K562 (cell line): ENCODE measurements around the gene GTPBP1. TPM values are rescaled to one million over a fixed set of nuclear protein-coding genes. Genes with fewer than 3 reads are reported as not detected.

Source experiments
- ELF4 ChIP-seq: fragments of 450-650 bp; formaldehyde crosslinking; IDR thresholded peaks from 2 replicates; pipeline ENCODE4 v1.4.0; 2022; ENCODE audit warnings: missing genetic modification characterization
- MAFK ChIP-seq: IDR thresholded peaks from 2 replicates; pipeline ENCODE4 v1.6.1; 2011; ENCODE audit warnings: low read length, improper control_type of control experiment
- MIER1 ChIP-seq: fragments of 450-650 bp; IDR thresholded peaks from 2 replicates; pipeline ENCODE4 v1.6.1; 2016; ENCODE audit warnings: antibody characterized with exemption, mild to moderate bottlenecking, low read depth
- NR1H2 ChIP-seq: sonication (generic); formaldehyde crosslinking; IDR thresholded peaks from 2 replicates; pipeline ENCODE4 v1.4.0; 2020; ENCODE audit warnings: mild to moderate bottlenecking, missing genetic modification reagents
- NR2C2 ChIP-seq, 2 experiments: fragments of 200-800 bp in 1 of 2; sonication (Bioruptor generic) in 1 of 2; sonication (generic) in 1 of 2; formaldehyde crosslinking in 1 of 2; IDR thresholded peaks; 2 replicates each; pipeline versions ENCODE4 v1.6.1 to v1.8.0; 2016 to 2022; ENCODE audit warnings: mild to moderate bottlenecking in 1 of 2, missing compliant biosample characterization in 1 of 2, missing genetic modification characterization in 1 of 2, missing genetic modification reagents in 1 of 2
- PTTG1 ChIP-seq: fragments of 450-650 bp; IDR thresholded peaks from 2 replicates; pipeline ENCODE4 v1.6.1; 2016; ENCODE audit warnings: low read depth, mild to moderate bottlenecking, missing genetic modification characterization, missing compliant biosample characterization
- RB1 ChIP-seq: fragments of 450-650 bp; IDR thresholded peaks from 2 replicates; pipeline ENCODE4 v1.6.1; 2017; ENCODE audit warnings: low read depth, mild to moderate bottlenecking
- ZNF592 ChIP-seq: fragments of 450-650 bp; IDR thresholded peaks from 2 replicates; pipeline ENCODE4 v1.6.1; 2017; ENCODE audit warnings: antibody characterized with exemption, mild to moderate bottlenecking
- polyA plus RNA-seq, 8 experiments: library from polyadenylated mRNA; depleted of rRNA in 4 of 8; stranded (reverse) in 5 of 8; unstranded in 3 of 8; fragments of >200 nt; fragmentation: Nextera tagmentation in 2 of 8; fragmentation: Illumina TruSeq in 1 of 8; extraction: Ambion mirVana in 2 of 8; extraction: Trizol in 1 of 8; gene quantifications; 2 replicates each; pipeline versions ENCODE4 v1.2.1 to v1.2.3, GENCODE V29; 2011 to 2014; ENCODE audit warnings: inconsistent platforms in 1 of 8, missing spikeins in 1 of 8
- total RNA-seq, 7 experiments: library from RNA; depleted of rRNA in 6 of 7; stranded (reverse); fragments of >200 nt in 6 of 7; fragmentation: Illumina TruSeq in 2 of 7; extraction: Trizol in 2 of 7; gene quantifications; 2 replicates each; pipeline versions ENCODE4 v1.2.1 to v1.2.3, GENCODE V29; 2011 to 2021; ENCODE audit warnings: low replicate concordance in 1 of 7
- TF ChIP-seq, protein P1 (sequence below): fragments of 450-650 bp; formaldehyde crosslinking; IDR thresholded peaks from 2 replicates; pipeline ENCODE4 v1.4.0; 2020; ENCODE audit warnings: mild to moderate bottlenecking
- TF ChIP-seq, protein P2 (sequence below): fragments of 450-650 bp; formaldehyde crosslinking; IDR thresholded peaks from 2 replicates; pipeline ENCODE4 v1.4.0; 2022; ENCODE audit warnings: missing genetic modification characterization
- TF ChIP-seq, protein P3 (sequence below): fragments of 450-650 bp; IDR thresholded peaks from 2 replicates; pipeline ENCODE4 v1.6.1; 2016; ENCODE audit warnings: antibody characterized with exemption

The GTPBP1 gene
- total and polyA plus RNA-seq, 9 of the 15 experiments (the other 6 are each of a cell fraction or from before 2014, with no cell fraction given) = 0.83 to 53.2 (median 23.3) TPM

DNA sequence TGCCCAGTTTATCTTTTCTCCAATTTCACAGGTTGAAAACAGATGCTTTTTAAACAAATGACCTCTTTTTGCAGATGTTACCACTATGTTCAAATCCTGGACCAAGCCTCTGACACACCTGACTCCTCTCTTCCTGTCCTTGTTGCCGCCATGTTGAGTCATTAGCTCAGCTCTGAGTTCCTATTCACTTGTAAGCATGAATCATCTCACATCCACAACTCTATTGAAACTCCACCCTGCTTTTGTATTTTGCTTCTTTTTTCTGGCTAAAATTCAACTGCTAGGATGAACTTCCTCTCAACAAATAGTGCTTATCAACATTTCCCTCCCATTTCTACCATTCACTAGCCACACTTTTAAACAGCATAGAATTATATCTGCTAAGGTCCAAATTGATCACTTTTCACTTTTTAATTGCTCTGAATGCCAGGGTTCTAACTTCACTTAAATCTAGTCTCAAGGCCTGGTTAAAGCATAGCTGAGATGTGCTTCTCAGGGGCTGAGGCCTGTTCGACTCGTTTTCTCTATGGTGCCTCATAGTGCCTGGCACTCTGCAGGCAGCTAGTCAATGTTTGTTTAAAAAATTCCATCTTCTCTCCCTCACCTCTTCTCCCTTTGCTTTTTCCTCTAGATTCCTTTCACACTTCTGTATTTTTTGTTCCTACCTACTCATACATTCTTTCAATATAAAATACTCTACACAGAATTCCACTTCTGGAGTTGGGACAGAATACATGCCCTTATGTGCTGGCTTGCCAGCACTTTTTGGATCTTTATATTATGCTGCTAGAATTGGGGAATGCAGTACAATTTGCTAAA lies 8.9 kb upstream of the GTPBP1 start (continued):
- TF ChIP-seq, protein P1, sequence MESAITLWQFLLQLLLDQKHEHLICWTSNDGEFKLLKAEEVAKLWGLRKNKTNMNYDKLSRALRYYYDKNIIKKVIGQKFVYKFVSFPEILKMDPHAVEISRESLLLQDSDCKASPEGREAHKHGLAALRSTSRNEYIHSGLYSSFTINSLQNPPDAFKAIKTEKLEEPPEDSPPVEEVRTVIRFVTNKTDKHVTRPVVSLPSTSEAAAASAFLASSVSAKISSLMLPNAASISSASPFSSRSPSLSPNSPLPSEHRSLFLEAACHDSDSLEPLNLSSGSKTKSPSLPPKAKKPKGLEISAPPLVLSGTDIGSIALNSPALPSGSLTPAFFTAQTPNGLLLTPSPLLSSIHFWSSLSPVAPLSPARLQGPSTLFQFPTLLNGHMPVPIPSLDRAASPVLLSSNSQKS (CRISPR knock-in tag) = no peak
- TF ChIP-seq MAFK = no peak
- TF ChIP-seq MIER1 = no peak
- TF ChIP-seq PTTG1 (tag) = no peak
- TF ChIP-seq NR1H2 (CRISPR knock-in tag) = no peak
- TF ChIP-seq RB1 = no peak
- no peak for TF ChIP-seq ELF4 (CRISPR knock-in tag)
- TF ChIP-seq, protein P2, sequence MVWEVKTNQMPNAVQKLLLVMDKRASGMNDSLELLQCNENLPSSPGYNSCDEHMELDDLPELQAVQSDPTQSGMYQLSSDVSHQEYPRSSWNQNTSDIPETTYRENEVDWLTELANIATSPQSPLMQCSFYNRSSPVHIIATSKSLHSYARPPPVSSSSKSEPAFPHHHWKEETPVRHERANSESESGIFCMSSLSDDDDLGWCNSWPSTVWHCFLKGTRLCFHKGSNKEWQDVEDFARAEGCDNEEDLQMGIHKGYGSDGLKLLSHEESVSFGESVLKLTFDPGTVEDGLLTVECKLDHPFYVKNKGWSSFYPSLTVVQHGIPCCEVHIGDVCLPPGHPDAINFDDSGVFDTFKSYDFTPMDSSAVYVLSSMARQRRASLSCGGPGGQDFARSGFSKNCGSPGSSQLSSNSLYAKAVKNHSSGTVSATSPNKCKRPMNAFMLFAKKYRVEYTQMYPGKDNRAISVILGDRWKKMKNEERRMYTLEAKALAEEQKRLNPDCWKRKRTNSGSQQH (CRISPR knock-in tag) = no peak
- no peak for TF ChIP-seq NR2C2 (CRISPR knock-in tag; IDR thresholded peaks at IDR 0.05)
- TF ChIP-seq NR2C2 (tag; IDR thresholded peaks at IDR 0.05) = no peak
- TF ChIP-seq ZNF592 = 0 out of 2 replicates have a peak, but pooled peaks have one; percentile 17
- TF ChIP-seq, protein P3, sequence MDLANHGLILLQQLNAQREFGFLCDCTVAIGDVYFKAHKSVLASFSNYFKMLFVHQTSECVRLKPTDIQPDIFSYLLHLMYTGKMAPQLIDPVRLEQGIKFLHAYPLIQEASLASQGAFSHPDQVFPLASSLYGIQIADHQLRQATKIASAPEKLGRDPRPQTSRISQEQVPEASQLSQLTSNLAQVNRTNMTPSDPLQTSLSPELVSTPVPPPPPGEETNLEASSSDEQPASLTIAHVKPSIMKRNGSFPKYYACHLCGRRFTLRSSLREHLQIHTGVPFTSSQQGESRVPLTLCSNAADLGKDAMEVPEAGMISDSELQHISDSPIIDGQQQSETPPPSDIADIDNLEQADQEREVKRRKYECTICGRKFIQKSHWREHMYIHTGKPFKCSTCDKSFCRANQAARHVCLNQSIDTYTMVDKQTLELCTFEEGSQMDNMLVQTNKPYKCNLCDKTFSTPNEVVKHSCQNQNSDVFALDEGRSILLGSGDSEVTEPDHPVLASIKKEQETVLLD = no peak
